ENCODE results near the gene FLNB.

DNA sequence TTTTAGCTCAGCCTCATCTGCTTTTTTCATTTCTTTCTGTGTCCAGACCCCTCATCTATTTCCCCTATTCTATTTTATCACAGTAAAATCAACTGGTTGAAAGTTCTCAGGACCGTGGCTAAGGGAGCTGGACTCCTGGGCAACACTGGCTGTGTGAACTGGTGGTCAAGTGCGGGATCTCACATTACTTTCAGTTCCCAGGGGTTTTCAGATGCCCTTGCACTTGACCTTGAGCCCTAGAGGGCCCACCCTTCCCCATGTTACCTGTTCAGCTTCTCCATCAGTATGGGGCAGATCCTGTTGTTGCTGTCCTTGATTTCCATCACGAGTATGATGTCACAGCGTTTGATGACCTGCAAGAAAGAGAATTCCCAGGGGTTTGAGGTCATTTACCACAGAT lies 199.7 kb downstream of the FLNB start:
- TF ChIP-seq, protein P1, sequence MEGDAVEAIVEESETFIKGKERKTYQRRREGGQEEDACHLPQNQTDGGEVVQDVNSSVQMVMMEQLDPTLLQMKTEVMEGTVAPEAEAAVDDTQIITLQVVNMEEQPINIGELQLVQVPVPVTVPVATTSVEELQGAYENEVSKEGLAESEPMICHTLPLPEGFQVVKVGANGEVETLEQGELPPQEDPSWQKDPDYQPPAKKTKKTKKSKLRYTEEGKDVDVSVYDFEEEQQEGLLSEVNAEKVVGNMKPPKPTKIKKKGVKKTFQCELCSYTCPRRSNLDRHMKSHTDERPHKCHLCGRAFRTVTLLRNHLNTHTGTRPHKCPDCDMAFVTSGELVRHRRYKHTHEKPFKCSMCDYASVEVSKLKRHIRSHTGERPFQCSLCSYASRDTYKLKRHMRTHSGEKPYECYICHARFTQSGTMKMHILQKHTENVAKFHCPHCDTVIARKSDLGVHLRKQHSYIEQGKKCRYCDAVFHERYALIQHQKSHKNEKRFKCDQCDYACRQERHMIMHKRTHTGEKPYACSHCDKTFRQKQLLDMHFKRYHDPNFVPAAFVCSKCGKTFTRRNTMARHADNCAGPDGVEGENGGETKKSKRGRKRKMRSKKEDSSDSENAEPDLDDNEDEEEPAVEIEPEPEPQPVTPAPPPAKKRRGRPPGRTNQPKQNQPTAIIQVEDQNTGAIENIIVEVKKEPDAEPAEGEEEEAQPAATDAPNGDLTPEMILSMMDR (conservative IDR thresholded peaks at IDR 0.05; ENCODE audit: low read length), result no peak
- TF ChIP-seq EZH2phosphoT487 (IDR thresholded peaks at IDR 0.05; ENCODE audit: borderline replicate concordance), result no peak

Measured in Loucy (cell line).